PC-3 (cell line): ENCODE data around the gene KLHL13.

Experiments used
- EZH2 ChIP-seq: fragments of 300-600 bp; sonication (generic); IDR thresholded peaks from one replicate; pipeline ENCODE4 v1.6.1; 2017; ENCODE audit warnings: antibody characterized with exemption, mild to moderate bottlenecking, low read length; ENCODE audit not compliant: unreplicated experiment
- EZH2phosphoT487 ChIP-seq: fragments of 300-600 bp; sonication (generic); IDR thresholded peaks from 2 replicates; pipeline ENCODE4 v1.6.1; 2018; ENCODE audit warnings: mild to moderate bottlenecking, antibody characterized with exemption, low read length, borderline replicate concordance
- TF ChIP-seq, protein P1 (sequence below): fragments of 300-600 bp; sonication (generic); conservative IDR thresholded peaks from 2 replicates; pipeline ENCODE4 v1.5.1; 2017; ENCODE audit warnings: antibody characterized with exemption, low read depth, mild to moderate bottlenecking, low read length

DNA sequence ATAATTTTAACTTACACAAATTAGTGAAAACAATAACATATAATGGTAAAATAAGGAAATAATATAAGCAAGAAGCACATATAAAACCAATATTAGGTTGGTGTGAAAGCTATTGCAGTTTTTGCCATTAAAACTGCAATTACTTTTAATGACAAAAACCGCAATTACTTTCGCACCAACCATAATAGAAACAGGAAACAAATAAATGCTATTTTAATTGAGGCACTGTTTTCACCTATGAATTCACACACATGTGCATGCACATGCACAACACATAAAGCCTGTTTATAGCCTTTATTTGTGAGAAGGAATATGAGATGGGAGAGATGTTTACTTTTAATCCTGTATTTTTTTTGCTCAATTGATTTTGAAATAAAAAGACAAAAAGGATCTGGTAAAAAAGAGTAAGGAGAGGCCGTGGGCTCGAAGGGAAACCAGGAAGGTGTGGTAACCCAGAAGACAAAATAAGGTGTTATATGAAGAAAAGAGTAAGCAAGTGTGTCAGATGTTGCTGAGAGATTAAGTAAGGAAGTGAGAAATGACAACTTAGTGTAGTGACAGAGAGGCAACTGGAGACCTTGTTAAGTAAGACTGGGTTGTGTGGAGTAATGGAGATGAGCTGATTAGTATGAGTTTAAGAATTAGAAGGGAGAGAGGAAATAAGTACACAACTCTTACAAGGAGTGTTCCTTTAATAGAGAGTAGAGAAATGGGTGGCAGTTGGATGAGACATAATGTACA is 69.0 kb downstream of the KLHL13 start:
- no peak for TF ChIP-seq EZH2
- TF ChIP-seq, protein P1, sequence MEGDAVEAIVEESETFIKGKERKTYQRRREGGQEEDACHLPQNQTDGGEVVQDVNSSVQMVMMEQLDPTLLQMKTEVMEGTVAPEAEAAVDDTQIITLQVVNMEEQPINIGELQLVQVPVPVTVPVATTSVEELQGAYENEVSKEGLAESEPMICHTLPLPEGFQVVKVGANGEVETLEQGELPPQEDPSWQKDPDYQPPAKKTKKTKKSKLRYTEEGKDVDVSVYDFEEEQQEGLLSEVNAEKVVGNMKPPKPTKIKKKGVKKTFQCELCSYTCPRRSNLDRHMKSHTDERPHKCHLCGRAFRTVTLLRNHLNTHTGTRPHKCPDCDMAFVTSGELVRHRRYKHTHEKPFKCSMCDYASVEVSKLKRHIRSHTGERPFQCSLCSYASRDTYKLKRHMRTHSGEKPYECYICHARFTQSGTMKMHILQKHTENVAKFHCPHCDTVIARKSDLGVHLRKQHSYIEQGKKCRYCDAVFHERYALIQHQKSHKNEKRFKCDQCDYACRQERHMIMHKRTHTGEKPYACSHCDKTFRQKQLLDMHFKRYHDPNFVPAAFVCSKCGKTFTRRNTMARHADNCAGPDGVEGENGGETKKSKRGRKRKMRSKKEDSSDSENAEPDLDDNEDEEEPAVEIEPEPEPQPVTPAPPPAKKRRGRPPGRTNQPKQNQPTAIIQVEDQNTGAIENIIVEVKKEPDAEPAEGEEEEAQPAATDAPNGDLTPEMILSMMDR: no peak
- no peak for TF ChIP-seq EZH2phosphoT487
